PC-3 (cell line): ENCODE results near the gene COL19A1. TPM values are rescaled to one million over a fixed set of nuclear protein-coding genes. Genes with fewer than 3 reads are reported as not detected.

Source experiments
- ATAC-seq: fragments of 200-7000 bp; cut with Tn5 transposase; 2 replicates; pipeline ENCODE4 v1.9.1; 2020; ENCODE audit warnings: mild to moderate bottlenecking, moderate library complexity
- BruUV-seq: library from RNA; stranded (reverse); fragments of 400-500 nt; replicated peaks from 2 replicates; lab custom pipeline; 2021; lab: Mats Ljungman, UMichigan
- CTCF ChIA-PET: fragments of 300-600 bp; sonication (Branson Sonifier 250); formaldehyde crosslinking; loops from one replicate; lab custom pipeline; 2022; ENCODE audit warnings: antibody characterized with exemption; lab: Charles Lee
- POLR2A ChIA-PET: fragments of 300-600 bp; sonication (Branson Sonifier 250); formaldehyde crosslinking; loops from one replicate; lab custom pipeline; 2022; ENCODE audit warnings: antibody characterized with exemption; ENCODE audit not compliant: unreplicated experiment; lab: Charles Lee
- DNase-seq: peaks from one replicate; pipeline ENCODE4 v3.0.0-alpha.2; 2015
- H2AFZ ChIP-seq: fragments of 300-600 bp; sonication (generic); 2 replicates; pipeline ENCODE4 v1.6.0; 2016; ENCODE audit warnings: antibody characterized with exemption, low read length
- H3F3A ChIP-seq: fragments of 300-600 bp; sonication (generic); one replicate; pipeline ENCODE4 v1.6.0; 2017; ENCODE audit warnings: antibody characterized with exemption, low read length, control low read depth, mild to moderate bottlenecking; ENCODE audit not compliant: unreplicated experiment
- H3K27ac ChIP-seq: fragments of 300-600 bp; sonication (generic); 2 replicates; pipeline ENCODE4 v1.5.1; 2016; ENCODE audit warnings: mild to moderate bottlenecking, low read length
- H3K27me3 ChIP-seq: fragments of 300-600 bp; sonication (generic); 2 replicates; pipeline ENCODE4 v1.6.1; 2016; ENCODE audit warnings: low read length, mixed read lengths
- H3K36me3 ChIP-seq: fragments of 300-600 bp; sonication (generic); 2 replicates; pipeline ENCODE4 v1.6.1; 2016; ENCODE audit warnings: low read depth, mixed run types, low read length, mixed read lengths
- H3K4me1 ChIP-seq: fragments of 300-600 bp; sonication (generic); 2 replicates; pipeline ENCODE4 v1.5.1; 2016; ENCODE audit warnings: low read length; ENCODE audit not compliant: insufficient read depth
- H3K4me2 ChIP-seq: fragments of 300-600 bp; sonication (generic); 2 replicates; pipeline ENCODE4 v1.6.0; 2016; ENCODE audit warnings: low read length
- H3K4me3 ChIP-seq: fragments of 300-600 bp; sonication (generic); 2 replicates; pipeline ENCODE4 v1.5.1; 2016; ENCODE audit warnings: mild to moderate bottlenecking, low read length, mixed read lengths
- H3K79me2 ChIP-seq: fragments of 300-600 bp; sonication (generic); 2 replicates; pipeline ENCODE4 v1.6.1; 2017; ENCODE audit warnings: low read length, mixed read lengths
- H3K9ac ChIP-seq: fragments of 300-600 bp; sonication (generic); 2 replicates; pipeline ENCODE4 v1.6.0; 2016; ENCODE audit warnings: mild to moderate bottlenecking, low read length
- H3K9me2 ChIP-seq: fragments of 300-600 bp; sonication (generic); replicated peaks from 2 replicates; pipeline ENCODE4 v1.6.1; 2016; ENCODE audit warnings: mixed run types, low read length, mixed read lengths
- H3K9me3 ChIP-seq: fragments of 300-600 bp; sonication (generic); 2 replicates; pipeline ENCODE4 v1.6.1; 2016; ENCODE audit warnings: low read length, mixed read lengths
- H4K20me1 ChIP-seq: fragments of 300-600 bp; sonication (generic); 2 replicates; pipeline ENCODE4 v1.6.1; 2016; ENCODE audit warnings: low read length, mixed read lengths
- EZH2 ChIP-seq: fragments of 300-600 bp; sonication (generic); IDR thresholded peaks from one replicate; pipeline ENCODE4 v1.6.1; 2017; ENCODE audit warnings: antibody characterized with exemption, mild to moderate bottlenecking, low read length; ENCODE audit not compliant: unreplicated experiment
- EZH2phosphoT487 ChIP-seq: fragments of 300-600 bp; sonication (generic); IDR thresholded peaks from 2 replicates; pipeline ENCODE4 v1.6.1; 2018; ENCODE audit warnings: mild to moderate bottlenecking, antibody characterized with exemption, low read length, borderline replicate concordance
- intact Hi-C: fragments of 100-400 bp; cut with micrococcal nuclease; formaldehyde crosslinking; loops from 2 replicates; pipeline ENCODE4 v1.9.0; 2023
- total RNA-seq: library from RNA; depleted of rRNA; stranded (reverse); fragments of >200 nt; gene quantifications from 2 replicates; pipeline ENCODE4 v1.2.3, GENCODE V29; 2014
- TF ChIP-seq, protein P1 (sequence below): fragments of 300-600 bp; sonication (generic); conservative IDR thresholded peaks from 2 replicates; pipeline ENCODE4 v1.5.1; 2017; ENCODE audit warnings: antibody characterized with exemption, low read depth, mild to moderate bottlenecking, low read length

The COL19A1 gene
- total RNA-seq, 1 experiment from 2014 or later, result not detected

GRCh38 chr6:70136996-70137395 lies 270.6 kb downstream of the COL19A1 start:
- no TSS peak for BruUV-seq
- Histone ChIP-seq H3K79me2 (no peaks in the 10 kb centered on the region), H3F3A (no peaks in the 10 kb centered on the region), H3K9ac (no peak overlapping the region), H2AFZ (no peak overlapping the region), H3K4me1 (no peaks in the 10 kb centered on the region), H3K4me2 (no peak overlapping the region), H3K36me3 (no peaks in the 10 kb centered on the region), H3K27me3 (peaks cover 17% of the 10 kb centered on the region; the same call in 1 of the 2 replicates), H3K9me3 (no peaks in the 10 kb centered on the region), H3K4me3 (no peak overlapping the region), H4K20me1 (no peaks in the 10 kb centered on the region), H3K27ac (no peak overlapping the region), H3K9me2 (no peaks in the 10 kb centered on the region)
- intact Hi-C loops, result no loop called here
- ChIA-PET CTCF (no interaction called here), POLR2A (no interaction called here)
- DNase-seq, result no peak
- ATAC-seq, result no peak
- TF ChIP-seq EZH2phosphoT487 (no peak), EZH2 (no peak)
- TF ChIP-seq, protein P1, sequence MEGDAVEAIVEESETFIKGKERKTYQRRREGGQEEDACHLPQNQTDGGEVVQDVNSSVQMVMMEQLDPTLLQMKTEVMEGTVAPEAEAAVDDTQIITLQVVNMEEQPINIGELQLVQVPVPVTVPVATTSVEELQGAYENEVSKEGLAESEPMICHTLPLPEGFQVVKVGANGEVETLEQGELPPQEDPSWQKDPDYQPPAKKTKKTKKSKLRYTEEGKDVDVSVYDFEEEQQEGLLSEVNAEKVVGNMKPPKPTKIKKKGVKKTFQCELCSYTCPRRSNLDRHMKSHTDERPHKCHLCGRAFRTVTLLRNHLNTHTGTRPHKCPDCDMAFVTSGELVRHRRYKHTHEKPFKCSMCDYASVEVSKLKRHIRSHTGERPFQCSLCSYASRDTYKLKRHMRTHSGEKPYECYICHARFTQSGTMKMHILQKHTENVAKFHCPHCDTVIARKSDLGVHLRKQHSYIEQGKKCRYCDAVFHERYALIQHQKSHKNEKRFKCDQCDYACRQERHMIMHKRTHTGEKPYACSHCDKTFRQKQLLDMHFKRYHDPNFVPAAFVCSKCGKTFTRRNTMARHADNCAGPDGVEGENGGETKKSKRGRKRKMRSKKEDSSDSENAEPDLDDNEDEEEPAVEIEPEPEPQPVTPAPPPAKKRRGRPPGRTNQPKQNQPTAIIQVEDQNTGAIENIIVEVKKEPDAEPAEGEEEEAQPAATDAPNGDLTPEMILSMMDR, result no peak

GRCh38 chr6:70140496-70140895 lies 274.1 kb downstream of the COL19A1 start:
- 0 out of 2 replicates have a peak, but pooled peaks cover 13% of the 10 kb centered on the region for H3K27me3 ChIP-seq
- POLR2A ChIA-PET, result no interaction called here
- BruUV-seq, result no TSS peak
- no peak overlapping the region for H3K9ac ChIP-seq
- ATAC-seq (no peak), DNase-seq (no peak)
- H4K20me1 ChIP-seq, result no peaks in the 10 kb centered on the region
- H3K27ac ChIP-seq, result no peak overlapping the region
- CTCF ChIA-PET, result no interaction called here
- H3K9me2 ChIP-seq, result no peaks in the 10 kb centered on the region
- no peak overlapping the region for H3K4me2 ChIP-seq
- H3K9me3 ChIP-seq, result no peaks in the 10 kb centered on the region
- no peak overlapping the region for H2AFZ ChIP-seq
- TF ChIP-seq EZH2 (no peak), EZH2phosphoT487 (no peak)
- TF ChIP-seq, protein P1, result no peak
- no peaks in the 10 kb centered on the region for H3K36me3 ChIP-seq
- H3K4me3 ChIP-seq, result no peak overlapping the region
- H3F3A ChIP-seq, result no peaks in the 10 kb centered on the region
- intact Hi-C loops, result no loop called here
- no peaks in the 10 kb centered on the region for H3K4me1 ChIP-seq
- H3K79me2 ChIP-seq, result no peaks in the 10 kb centered on the region

- H3K36me3 ChIP-seq, result no peaks in the 10 kb centered on the region
- TF ChIP-seq, protein P1, result no peak
- TF ChIP-seq EZH2phosphoT487 (no peak), EZH2 (no peak)
- H3K9me3 ChIP-seq, result no peaks in the 10 kb centered on the region
- no peaks in the 10 kb centered on the region for H3K79me2 ChIP-seq
- ATAC-seq, result no peak
- H3K4me3 ChIP-seq, result no peak overlapping the region
- no peak overlapping the region for H3K9ac ChIP-seq
- no peak for DNase-seq
- no peaks in the 10 kb centered on the region for H3K9me2 ChIP-seq
- no peaks in the 10 kb centered on the region for H3K4me1 ChIP-seq
- no peaks in the 10 kb centered on the region for H3F3A ChIP-seq
- no peak overlapping the region for H3K4me2 ChIP-seq
- ChIA-PET CTCF (no interaction called here), POLR2A (no interaction called here)
- intact Hi-C loops, result no loop called here
- H4K20me1 ChIP-seq, result no peaks in the 10 kb centered on the region
- 0 out of 2 replicates have a peak, but pooled peaks cover 13% of the 10 kb centered on the region for H3K27me3 ChIP-seq
- H2AFZ ChIP-seq, result no peak overlapping the region
- BruUV-seq, result no TSS peak
- H3K27ac ChIP-seq, result no peak overlapping the region
Measured at GRCh38 chr6:70142034-70142433, 275.7 kb downstream of the COL19A1 start.
